A549 treated with DMSO at 1 μM for 4 hours (cell line): Measurements from ENCODE around the gene SCYL3. TPM values are rescaled to one million over a fixed set of nuclear protein-coding genes. Genes with fewer than 3 reads are reported as not detected.

ENCODE experiments used
- total RNA-seq: library from RNA; stranded (reverse); fragments of 200-300 nt; extraction: Qiagen RNA extraction; gene quantifications from 5 replicates; pipeline ENCODE4 v1.2.3, GENCODE V29; 2022; ENCODE audit warnings: low read depth

SCYL3 gene
- total RNA-seq: 2.7 to 4.2 TPM (median 3.8 TPM) in 5 replicates

GRCh38 chr1:169893645-169894423 lies at the start of gene SCYL3:
SCYL3 (minus strand) TSS chr1:169893896; CDS start chr1:169888840, 5,056 bp downstream.

Other genes starting within 250 kb of the SCYL3 start
- gene SELL, start 182.3 kb downstream of the SCYL3 start, total RNA-seq: 0.10 to 0.34 TPM (median 0.26 TPM) in 5 replicates
- not detected in 5 replicates for gene SELE, start 159.8 kb downstream of the SCYL3 start, total RNA-seq
- gene METTL18, start 99.0 kb downstream of the SCYL3 start, total RNA-seq: 5.4 to 7.8 TPM (median 6.9 TPM) in 5 replicates
- gene KIFAP3, start 180.8 kb upstream of the SCYL3 start, total RNA-seq: 10.8 to 13.8 TPM (median 12.9 TPM) in 5 replicates